Stimulated activated naive CD4-positive, alpha-beta T cell treated with Interleukin-2 at 50 U/mL for 16 hours (primary cell): Measurements from ENCODE around the gene SLC6A17.

ENCODE experiments used
- DNase-seq: peaks from one replicate; lab custom pipeline; 2025; lab: John Stamatoyannopoulos, UW

The SLC6A17 gene

GRCh38 chr1:110242062-110242461 lies 91.8 kb downstream of the SLC6A17 start:
- no peak for DNase-seq

- no peak for DNase-seq
Observed at GRCh38 chr1:110242731-110243130, 92.4 kb downstream of the SLC6A17 start.

DNA sequence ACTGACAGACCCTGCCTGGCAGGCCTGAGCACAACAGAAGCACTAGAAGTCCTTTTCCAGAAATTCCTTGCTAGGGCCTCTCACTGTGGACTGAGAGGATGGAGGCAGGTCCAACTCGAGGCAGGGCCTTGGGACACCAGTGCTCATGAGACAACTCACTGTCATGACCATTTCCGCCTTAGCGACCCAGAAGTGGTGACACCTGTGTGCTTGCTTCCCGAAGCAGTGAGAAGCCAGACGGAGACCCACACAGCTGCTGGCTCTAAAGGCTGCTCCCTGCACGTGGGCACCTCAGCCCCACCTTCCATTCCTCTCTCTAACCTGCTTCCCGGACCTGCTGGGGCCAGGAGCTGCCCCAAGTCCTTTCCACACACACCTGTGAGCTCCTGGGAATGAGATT lies 92.9 kb downstream of the SLC6A17 start:
- no peak for DNase-seq

DNA sequence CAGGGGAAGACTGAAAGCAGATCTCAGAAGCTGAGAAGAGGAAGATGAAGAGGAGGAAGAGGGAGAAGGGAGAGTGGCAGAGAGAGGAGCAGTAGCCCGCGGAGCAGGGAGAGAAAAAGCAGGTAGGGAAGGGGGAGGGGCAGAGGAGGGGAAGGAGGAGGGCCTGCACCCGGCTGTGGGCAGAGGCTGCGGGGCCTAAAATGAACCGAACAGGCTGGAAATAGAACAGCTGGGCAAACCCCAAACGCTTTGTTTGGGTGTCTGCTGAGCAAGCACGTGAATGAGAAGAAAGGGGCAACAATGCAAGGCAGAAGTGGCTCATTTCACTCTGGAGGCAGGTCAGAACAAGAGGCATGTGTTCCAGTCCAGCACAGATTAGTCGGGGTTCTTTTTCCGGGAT lies 93.3 kb downstream of the SLC6A17 start:
- DNase-seq: no peak

- no peak for DNase-seq
Observed at GRCh38 chr1:110245876-110246620, 95.8 kb downstream of the SLC6A17 start.

GRCh38 chr1:110248746-110249145 lies 98.5 kb downstream of the SLC6A17 start:
- DNase-seq: no peak

GRCh38 chr1:110249256-110249655 lies 99.0 kb downstream of the SLC6A17 start:
- no peak for DNase-seq

DNA sequence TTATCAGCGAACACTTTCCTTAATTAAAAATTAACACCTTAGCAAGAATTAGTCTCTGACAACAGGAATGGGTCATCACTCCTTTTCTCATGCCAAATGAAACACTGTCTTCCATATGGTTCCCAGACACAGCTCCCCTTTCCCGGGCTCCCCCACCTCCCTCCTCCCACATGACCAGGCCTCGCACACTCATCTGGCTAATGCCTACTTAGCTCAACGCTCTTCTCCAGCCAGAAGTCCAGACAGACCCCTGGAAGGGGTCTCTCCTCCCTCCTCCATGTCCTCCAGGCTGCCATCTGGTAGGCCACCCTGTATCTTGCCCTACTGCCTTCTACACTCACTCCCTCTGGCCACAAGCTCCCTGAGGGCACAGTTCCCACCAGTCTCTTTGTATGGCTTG lies 99.7 kb downstream of the SLC6A17 start:
- DNase-seq: no peak

GRCh38 chr1:110250749-110251148 lies 100.5 kb downstream of the SLC6A17 start:
- no peak for DNase-seq
